OCI-LY3 (cell line): Measurements from ENCODE around the gene GPD2.

Experiments
- H2AFZ ChIP-seq: fragments of 200-600, 300-600 bp; shearing (Covaris generic); 2 replicates; pipeline ENCODE4 v1.6.0; 2014; ENCODE audit warnings: antibody characterized with exemption, low read depth, low read length
- H3K27ac ChIP-seq: fragments of 200-600, 300-600 bp; sonication (generic); 2 replicates; pipeline ENCODE4 v1.5.1; 2014; ENCODE audit warnings: mild to moderate bottlenecking, low read length, moderate library complexity, mixed read lengths
- H3K27me3 ChIP-seq: fragments of 200-600, 300-600 bp; sonication (generic); 2 replicates; pipeline ENCODE4 v1.6.1; 2014; ENCODE audit warnings: low read depth, low read length, mixed read lengths
- H3K36me3 ChIP-seq: fragments of 200-600, 300-600 bp; sonication (generic); replicated peaks from 2 replicates; pipeline ENCODE3; 2014; ENCODE audit warnings: low read depth, low read length, mixed read lengths
- H3K4me1 ChIP-seq: fragments of 300-600, 200-600 bp; sonication (generic); 2 replicates; pipeline ENCODE4 v1.6.1; 2014; ENCODE audit warnings: low read length, mixed read lengths
- H3K4me2 ChIP-seq: fragments of 200-600, 300-600 bp; sonication (generic); 2 replicates; pipeline ENCODE4 v1.6.1; 2014; ENCODE audit warnings: low read length, mixed read lengths
- H3K4me3 ChIP-seq: fragments of 300-600, 200-600 bp; sonication (generic); 2 replicates; pipeline ENCODE4 v1.5.1; 2014; ENCODE audit warnings: antibody characterized with exemption, mild to moderate bottlenecking, low read length, moderate library complexity
- H3K79me2 ChIP-seq: fragments of 300-600, 200-600 bp; shearing (Covaris generic); 2 replicates; pipeline ENCODE4 v1.6.1; 2014; ENCODE audit warnings: mild to moderate bottlenecking, low read length, mixed read lengths
- H3K9ac ChIP-seq: fragments of 300-600, 200-600 bp; shearing (Covaris generic); 2 replicates; pipeline ENCODE4 v1.6.0; 2014; ENCODE audit warnings: mild to moderate bottlenecking, low read length, moderate library complexity
- H3K9me3 ChIP-seq: fragments of 200-600, 300-600 bp; shearing (Covaris generic); 2 replicates; pipeline ENCODE4 v1.6.1; 2014; ENCODE audit warnings: low read length, mixed read lengths; ENCODE audit not compliant: insufficient read depth
- H4K20me1 ChIP-seq: fragments of 200-600, 300-600 bp; sonication (generic); 2 replicates; pipeline ENCODE4 v1.6.1; 2016; ENCODE audit warnings: low read length, mixed read lengths; ENCODE audit not compliant: insufficient read depth
- EZH2phosphoT487 ChIP-seq: fragments of 200-600 bp; shearing (Covaris generic); IDR thresholded peaks from 2 replicates; pipeline ENCODE4 v1.6.1; 2018; ENCODE audit warnings: antibody characterized with exemption, mixed run types, low read depth
- TF ChIP-seq, protein P1 (sequence below): fragments of 200-600, 300-600 bp; sonication (generic); IDR thresholded peaks from 2 replicates; pipeline ENCODE4 v1.5.1; 2014; ENCODE audit warnings: antibody characterized with exemption, low read length, low read depth

GPD2 gene

GRCh38 chr2:156435396-156435717, 822 bp upstream of the GPD2 start:
- Histone ChIP-seq H3K4me2 (peak overlapping the region; percentile 88), H3K36me3 (no peaks in the 10 kb centered on the region), H3K4me3 (peak overlapping the region; percentile 85), H2AFZ (peak overlapping the region; percentile 34), H3K9me3 (no peaks in the 10 kb centered on the region), H3K27me3 (no peaks in the 10 kb centered on the region), H4K20me1 (no peaks in the 10 kb centered on the region; the same call in 1 of the 2 replicates), H3K27ac (peak overlapping the region; percentile 52), H3K9ac (peak overlapping the region; percentile 91), H3K79me2 (peaks cover 32% of the 10 kb centered on the region), H3K4me1 (peaks cover 47% of the 10 kb centered on the region)
- no peak for TF ChIP-seq EZH2phosphoT487
- TF ChIP-seq, protein P1, sequence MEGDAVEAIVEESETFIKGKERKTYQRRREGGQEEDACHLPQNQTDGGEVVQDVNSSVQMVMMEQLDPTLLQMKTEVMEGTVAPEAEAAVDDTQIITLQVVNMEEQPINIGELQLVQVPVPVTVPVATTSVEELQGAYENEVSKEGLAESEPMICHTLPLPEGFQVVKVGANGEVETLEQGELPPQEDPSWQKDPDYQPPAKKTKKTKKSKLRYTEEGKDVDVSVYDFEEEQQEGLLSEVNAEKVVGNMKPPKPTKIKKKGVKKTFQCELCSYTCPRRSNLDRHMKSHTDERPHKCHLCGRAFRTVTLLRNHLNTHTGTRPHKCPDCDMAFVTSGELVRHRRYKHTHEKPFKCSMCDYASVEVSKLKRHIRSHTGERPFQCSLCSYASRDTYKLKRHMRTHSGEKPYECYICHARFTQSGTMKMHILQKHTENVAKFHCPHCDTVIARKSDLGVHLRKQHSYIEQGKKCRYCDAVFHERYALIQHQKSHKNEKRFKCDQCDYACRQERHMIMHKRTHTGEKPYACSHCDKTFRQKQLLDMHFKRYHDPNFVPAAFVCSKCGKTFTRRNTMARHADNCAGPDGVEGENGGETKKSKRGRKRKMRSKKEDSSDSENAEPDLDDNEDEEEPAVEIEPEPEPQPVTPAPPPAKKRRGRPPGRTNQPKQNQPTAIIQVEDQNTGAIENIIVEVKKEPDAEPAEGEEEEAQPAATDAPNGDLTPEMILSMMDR, result no peak

GRCh38 chr2:156436497-156437085, 412 bp downstream of the GPD2 start:
- Histone ChIP-seq H3K9ac (peak overlapping the region; percentile 91), H4K20me1 (no peaks in the 10 kb centered on the region; the same call in 1 of the 2 replicates), H2AFZ (peak overlapping the region; percentile 34), H3K4me2 (peak overlapping the region; percentile 88), H3K4me3 (peak overlapping the region; percentile 85), H3K27me3 (no peaks in the 10 kb centered on the region), H3K4me1 (peaks cover 35% of the 10 kb centered on the region), H3K27ac (peak overlapping the region; percentile 52), H3K36me3 (peaks cover 7% of the 10 kb centered on the region), H3K79me2 (peaks cover 40% of the 10 kb centered on the region), H3K9me3 (no peaks in the 10 kb centered on the region)
- TF ChIP-seq, protein P1, result no peak

DNA sequence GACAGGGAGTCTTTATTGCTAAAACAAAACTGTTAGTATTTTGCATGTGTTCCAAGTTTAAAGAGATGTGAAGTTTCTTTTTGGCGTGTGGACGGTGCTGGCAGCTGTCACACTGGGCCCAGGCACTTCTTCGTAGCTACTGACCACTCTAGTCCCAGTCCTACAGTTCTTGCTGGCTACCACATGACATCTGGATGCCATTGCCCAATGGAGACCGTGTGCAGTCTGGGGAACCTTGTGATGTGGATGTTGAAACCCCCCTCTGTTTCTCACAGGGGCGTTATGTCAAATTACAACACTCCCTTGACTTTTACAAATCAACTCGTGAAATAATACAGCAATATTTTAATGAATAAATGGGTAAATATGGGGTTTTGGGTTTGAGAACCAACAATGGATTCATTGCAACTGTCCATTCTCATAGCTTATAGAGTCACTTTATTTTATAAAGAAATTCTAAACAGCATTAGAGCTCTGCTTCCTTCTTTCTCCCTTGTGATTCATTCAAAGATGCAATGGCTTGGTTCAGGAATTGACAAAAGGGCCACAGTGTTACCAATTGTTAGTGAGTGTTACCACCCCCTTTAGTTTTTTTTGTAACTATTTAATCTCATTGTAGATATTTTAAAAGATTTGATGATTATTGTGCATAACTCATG, 1.2 kb downstream of the GPD2 start:
- Histone ChIP-seq H3K4me3 (peak overlapping the region; percentile 85), H3K4me1 (peaks cover 30% of the 10 kb centered on the region), H3K4me2 (peak overlapping the region; percentile 88), H2AFZ (no peak overlapping the region), H3K79me2 (peaks cover 40% of the 10 kb centered on the region), H3K27me3 (no peaks in the 10 kb centered on the region), H3K9me3 (no peaks in the 10 kb centered on the region), H3K27ac (0 out of 2 replicates have a peak overlapping the region, but pooled peaks have one; percentile 52), H3K36me3 (peaks cover 7% of the 10 kb centered on the region), H4K20me1 (no peaks in the 10 kb centered on the region; the same call in 1 of the 2 replicates), H3K9ac (peak overlapping the region; percentile 91)
- TF ChIP-seq, protein P1, result no peak
- TF ChIP-seq EZH2phosphoT487, result no peak

- H2AFZ ChIP-seq, result no peak overlapping the region
- H3K27ac ChIP-seq, result no peak overlapping the region
- H3K27me3 ChIP-seq, result no peaks in the 10 kb centered on the region
- H3K79me2 ChIP-seq, result peaks cover 40% of the 10 kb centered on the region
- H3K4me1 ChIP-seq, result peaks cover 26% of the 10 kb centered on the region
- peak overlapping the region; percentile 88 for H3K4me2 ChIP-seq
- no peak for TF ChIP-seq EZH2phosphoT487
- TF ChIP-seq, protein P1, result no peak
- peak overlapping the region; percentile 85; the same call in 1 of the 2 replicates for H3K4me3 ChIP-seq
- no peaks in the 10 kb centered on the region; the same call in 1 of the 2 replicates for H4K20me1 ChIP-seq
- H3K9ac ChIP-seq, result no peak overlapping the region
- no peaks in the 10 kb centered on the region for H3K9me3 ChIP-seq
- H3K36me3 ChIP-seq, result peaks cover 7% of the 10 kb centered on the region
Measured at GRCh38 chr2:156437931-156438410, 1.8 kb downstream of the GPD2 start.
